ENCODE data around the gene FNDC11.
"Not testable (repeated sequence)": the region's sequence is repeated elsewhere in the genome, so short reads cannot be mapped to it uniquely, and the experiment has no call there.

The FNDC11 gene

GRCh38 chr20:63556873-63557478, 3.0 kb downstream of the FNDC11 start:
- DNase-seq, result no peak

GRCh38 chr20:63557481-63557891, 3.5 kb downstream of the FNDC11 start:
- DNase-seq, result no peak

- DNase-seq, result no peak
These were observed 5.0 kb downstream of the FNDC11 start for GRCh38 chr20:63558804-63559484.

- DNase-seq, result not testable (repeated sequence)
These were observed 5.8 kb downstream of the FNDC11 start for GRCh38 chr20:63559485-63560332.

- no peak for DNase-seq
These were observed 6.4 kb downstream of the FNDC11 start for GRCh38 chr20:63560333-63560805.

- DNase-seq, result no peak
These were observed 7.1 kb downstream of the FNDC11 start for GRCh38 chr20:63560856-63561609.

GRCh38 chr20:63561624-63562396, 7.9 kb downstream of the FNDC11 start:
- DNase-seq, result no peak

- DNase-seq, result no peak
These were observed 8.7 kb downstream of the FNDC11 start for GRCh38 chr20:63562461-63563224.

GRCh38 chr20:63563225-63563935, 9.4 kb downstream of the FNDC11 start:
- DNase-seq, result no peak

GRCh38 chr20:63564036-63564810, 10.3 kb downstream of the FNDC11 start:
- no peak for DNase-seq

- no peak for DNase-seq
These were observed 11.2 kb downstream of the FNDC11 start for GRCh38 chr20:63565021-63565698.

GRCh38 chr20:63565699-63566335, 11.9 kb downstream of the FNDC11 start:
- no peak for DNase-seq

- DNase-seq, result no peak
These were observed 12.6 kb downstream of the FNDC11 start for GRCh38 chr20:63566395-63567135.

- no peak for DNase-seq
These were observed 13.1 kb downstream of the FNDC11 start for GRCh38 chr20:63567136-63567385.

GRCh38 chr20:63567386-63568169, 13.6 kb downstream of the FNDC11 start:
- DNase-seq, result peak; percentile 73 to 77

GRCh38 chr20:63568170-63568981, 14.4 kb downstream of the FNDC11 start:
- no peak for DNase-seq
